ENCODE data around the gene MYO1H.

MYO1H gene, protein sequence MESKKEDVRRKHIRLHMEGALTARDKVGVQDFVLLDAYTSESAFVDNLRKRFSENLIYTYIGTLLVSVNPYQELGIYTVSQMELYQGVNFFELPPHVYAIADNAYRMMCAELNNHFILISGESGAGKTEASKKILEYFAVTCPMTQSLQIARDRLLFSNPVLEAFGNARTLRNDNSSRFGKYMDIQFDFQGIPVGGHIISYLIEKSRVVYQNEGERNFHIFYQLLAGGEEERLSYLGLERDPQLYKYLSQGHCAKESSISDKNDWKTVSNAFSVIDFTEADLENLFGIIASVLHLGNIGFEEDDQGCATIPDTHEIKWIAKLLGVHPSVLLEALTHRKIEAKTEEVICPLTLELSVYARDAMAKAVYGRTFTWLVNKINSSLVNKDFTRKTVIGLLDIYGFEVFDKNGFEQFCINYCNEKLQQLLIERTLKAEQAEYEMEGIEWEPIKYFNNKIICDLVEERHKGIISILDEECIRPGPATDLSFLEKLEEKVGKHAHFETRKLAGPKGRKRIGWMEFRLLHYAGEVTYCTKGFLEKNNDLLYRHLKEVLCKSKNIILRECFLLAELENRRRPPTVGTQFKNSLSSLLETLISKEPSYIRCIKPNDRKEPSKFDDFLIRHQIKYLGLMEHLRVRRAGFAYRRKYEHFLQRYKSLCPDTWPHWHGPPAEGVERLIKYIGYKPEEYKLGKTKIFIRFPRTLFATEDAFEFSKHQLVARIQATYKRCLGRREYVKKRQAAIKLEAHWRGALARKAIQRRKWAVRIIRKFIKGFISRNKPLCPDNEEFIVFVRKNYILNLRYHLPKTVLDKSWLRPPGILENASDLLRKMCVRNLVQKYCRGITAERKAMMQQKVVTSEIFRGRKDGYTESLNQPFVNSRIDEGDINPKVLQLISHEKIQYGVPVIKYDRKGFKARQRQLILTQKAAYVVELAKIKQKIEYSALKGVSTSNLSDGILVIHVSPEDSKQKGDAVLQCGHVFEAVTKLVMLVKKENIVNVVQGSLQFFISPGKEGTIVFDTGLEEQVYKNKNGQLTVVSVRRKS

DNA sequence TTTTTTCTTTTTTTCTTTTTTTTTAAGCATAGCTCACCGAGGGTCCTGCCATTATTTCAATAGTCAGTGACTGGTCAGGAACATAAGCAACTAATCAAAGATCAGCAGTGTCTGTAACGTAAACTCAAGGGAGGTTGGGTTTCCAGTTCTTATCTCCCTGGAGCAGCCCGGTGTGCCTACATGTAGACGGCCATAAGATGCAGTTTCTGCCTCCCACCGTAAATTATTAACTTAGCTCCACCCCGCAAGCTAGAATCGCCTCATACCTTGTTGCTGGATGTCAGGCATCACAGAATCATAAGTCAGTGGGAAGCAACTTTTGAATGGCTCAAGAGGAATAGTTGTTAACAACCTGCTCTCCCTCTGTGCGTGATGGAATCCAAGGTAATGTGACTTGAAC lies at the start of gene MYO1H:
TSS of gene MYO1H (plus strand) at position 312 of the 400 bp plus-strand sequence. CDS start at position 373, 61 bp downstream.
- no peak within 1 kb of the TSS for H3K9ac ChIP-seq (ENCODE audit: low read length)
- no peak for TF ChIP-seq CTCF (IDR thresholded peaks at IDR 0.05; ENCODE audit: low read depth, low read length)
- no peak for TF ChIP-seq EZH2phosphoT487 (IDR thresholded peaks at IDR 0.05; ENCODE audit: low read depth)
- H3K79me2 ChIP-seq (ENCODE audit: low read length), result no peaks in the 10 kb centered on the region
- peaks cover 5% of the 10 kb centered on the region for H3K4me1 ChIP-seq (ENCODE audit: low read length)
- no peak within 1 kb of the TSS for H3K4me3 ChIP-seq (ENCODE audit: low read length)
- no peaks in the 10 kb centered on the region for H3K9me3 ChIP-seq (ENCODE audit: insufficient read depth, low read length)
- H3K27me3 ChIP-seq (ENCODE audit: low read depth, low read length), result peaks cover 37% of the 10 kb centered on the region
- H3K36me3 ChIP-seq (replicated peaks; ENCODE audit: low read depth, low read length), result no peaks in the 10 kb centered on the region
- H3K27ac ChIP-seq (ENCODE audit: low read length), result no peak within 1 kb of the TSS
- no peaks in the 10 kb centered on the region; the same call in 1 of the 2 replicates for H4K20me1 ChIP-seq (ENCODE audit: insufficient read depth, low read length)
- no peak within 1 kb of the TSS for H3K4me2 ChIP-seq (ENCODE audit: low read length)
- no peak within 1 kb of the TSS for H2AFZ ChIP-seq (ENCODE audit: low read depth, low read length)

DNA sequence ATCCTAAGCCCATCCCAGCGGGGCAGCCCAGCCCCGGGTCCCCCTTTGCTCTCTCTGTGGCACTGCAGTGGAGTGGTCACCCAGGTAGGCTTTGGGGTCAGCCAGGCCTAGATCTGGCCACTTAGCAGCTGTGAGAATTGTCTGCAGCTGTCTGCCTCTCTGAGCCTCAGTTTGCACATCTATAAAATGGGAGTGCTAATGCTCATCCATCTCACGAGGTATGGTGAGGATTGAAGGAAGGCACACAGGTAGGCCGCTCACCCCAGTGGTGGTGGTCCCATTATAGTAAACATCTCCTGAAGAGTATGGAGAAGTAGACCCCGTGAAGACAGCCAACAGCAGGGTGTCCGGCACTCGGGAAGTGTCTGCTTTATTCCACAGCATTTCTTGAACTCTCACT lies 47.9 kb upstream of the MYO1H start:
- Histone ChIP-seq H4K20me1 (ENCODE audit: insufficient read depth, low read length) (no peaks in the 10 kb centered on the region), H3K9me3 (ENCODE audit: insufficient read depth, low read length) (no peaks in the 10 kb centered on the region), H3K36me3 (replicated peaks; ENCODE audit: low read depth, low read length) (no peaks in the 10 kb centered on the region), H3K4me2 (ENCODE audit: low read length) (no peak overlapping the region), H3K4me1 (ENCODE audit: low read length) (no peaks in the 10 kb centered on the region), H3K27ac (ENCODE audit: low read length) (no peak overlapping the region), H3K79me2 (ENCODE audit: low read length) (no peaks in the 10 kb centered on the region), H2AFZ (ENCODE audit: low read depth, low read length) (no peak overlapping the region), H3K4me3 (ENCODE audit: low read length) (no peak overlapping the region), H3K27me3 (ENCODE audit: low read depth, low read length) (peaks cover 14% of the 10 kb centered on the region), H3K9ac (ENCODE audit: low read length) (no peak overlapping the region)
- TF ChIP-seq CTCF (IDR thresholded peaks at IDR 0.05; ENCODE audit: low read depth, low read length) (no peak), EZH2phosphoT487 (IDR thresholded peaks at IDR 0.05; ENCODE audit: low read depth) (no peak)

DNA sequence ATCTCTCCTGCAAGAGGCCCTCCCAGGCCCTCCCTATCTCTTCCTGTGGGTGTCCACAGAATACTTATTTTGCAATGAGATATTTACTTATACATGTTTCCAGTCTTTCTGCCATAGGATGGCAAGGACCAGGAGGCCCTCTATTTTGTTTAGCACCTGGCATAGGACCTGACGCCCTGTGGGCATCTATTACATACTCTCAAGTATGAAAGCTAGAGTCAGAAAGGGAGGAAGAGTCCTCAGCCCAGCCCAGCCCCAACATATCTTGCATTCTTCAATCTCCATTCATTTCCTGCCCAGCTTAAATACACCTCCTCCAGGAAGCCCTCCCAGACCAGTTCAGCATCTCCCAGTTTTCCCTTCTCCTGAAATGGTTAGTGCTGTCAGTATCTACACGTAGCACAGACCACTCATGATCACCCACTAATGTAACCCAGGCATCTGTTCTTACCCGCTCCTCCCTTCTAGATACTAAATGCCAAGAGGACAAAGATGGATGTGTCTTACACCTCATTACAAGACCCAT lies 46.0 kb upstream of the MYO1H start:
- Histone ChIP-seq H3K79me2 (ENCODE audit: low read length) (no peaks in the 10 kb centered on the region), H3K9me3 (ENCODE audit: insufficient read depth, low read length) (no peaks in the 10 kb centered on the region), H4K20me1 (ENCODE audit: insufficient read depth, low read length) (no peaks in the 10 kb centered on the region), H3K9ac (ENCODE audit: low read length) (no peak overlapping the region), H3K36me3 (replicated peaks; ENCODE audit: low read depth, low read length) (no peaks in the 10 kb centered on the region), H3K4me3 (ENCODE audit: low read length) (no peak overlapping the region), H2AFZ (ENCODE audit: low read depth, low read length) (no peak overlapping the region), H3K4me1 (ENCODE audit: low read length) (no peaks in the 10 kb centered on the region), H3K4me2 (ENCODE audit: low read length) (no peak overlapping the region), H3K27ac (ENCODE audit: low read length) (no peak overlapping the region), H3K27me3 (ENCODE audit: low read depth, low read length) (peaks cover 17% of the 10 kb centered on the region)
- no peak for TF ChIP-seq CTCF (IDR thresholded peaks at IDR 0.05; ENCODE audit: low read depth, low read length)
- no peak for TF ChIP-seq EZH2phosphoT487 (IDR thresholded peaks at IDR 0.05; ENCODE audit: low read depth)

All from OCI-LY3 (cell line).